CD4-positive, CD25-positive, alpha-beta regulatory T cell (primary cell): ENCODE measurements around the gene FXYD4. TPM values are rescaled to one million over a fixed set of nuclear protein-coding genes. Genes with fewer than 3 reads are reported as not detected.
"Not testable (repeated sequence)": the region's sequence is repeated elsewhere in the genome, so short reads cannot be mapped to it uniquely, and the experiment has no call there.

Experiments used
- ATAC-seq, 2 donors: fragments of 150-1000 bp; cut with Tn5 transposase; one replicate each; pipeline ENCODE4 v1.10.0; 2021; ENCODE audit warnings: low read depth in 2 of 2, moderate number of reproducible peaks in 2 of 2, moderate library complexity in 1 of 2
- DNase-seq, 3 donors: peaks; one replicate each; pipeline versions ENCODE4 v3.0.0 to v3.0.0-alpha.2; 2012 to 2022; ENCODE audit warnings: mixed read lengths in 1 of 3
- H3K27ac ChIP-seq: one replicate; pipeline ENCODE4 v1.7.0; 2013; ENCODE audit warnings: mild to moderate bottlenecking, low read length; ENCODE audit not compliant: insufficient read depth, poor library complexity, severe bottlenecking
- H3K27me3 ChIP-seq: one replicate; pipeline ENCODE4 v1.7.0; 2013; ENCODE audit warnings: low read length; ENCODE audit not compliant: control insufficient read depth, insufficient read depth
- H3K36me3 ChIP-seq: one replicate; pipeline ENCODE4 v1.7.0; 2013; ENCODE audit warnings: mild to moderate bottlenecking, low read length, moderate library complexity; ENCODE audit not compliant: control insufficient read depth, insufficient read depth
- H3K4me1 ChIP-seq: 2 replicates; pipeline ENCODE4 v1.7.0; 2013; ENCODE audit warnings: mild to moderate bottlenecking, low read length; ENCODE audit not compliant: insufficient read depth, control insufficient read depth, poor library complexity, severe bottlenecking
- H3K4me3 ChIP-seq: one replicate; pipeline ENCODE4 v1.7.0; 2013; ENCODE audit warnings: low read depth, mild to moderate bottlenecking, low read length, moderate library complexity
- H3K9me3 ChIP-seq, 2 experiments: 1 replicate in 1 of 2; 2 replicates in 1 of 2; pipeline ENCODE4 v1.7.0; 2013; ENCODE audit warnings: low read length in 2 of 2, mild to moderate bottlenecking in 1 of 2, moderate library complexity in 1 of 2; ENCODE audit not compliant: control insufficient read depth in 2 of 2
- H3K27ac Mint-ChIP-seq, 3 donors: one replicate each; pipeline ENCODE4 v1.8.0; 2020 to 2022; ENCODE audit warnings: mild to moderate bottlenecking in 3 of 3, mixed read lengths in 3 of 3, moderate library complexity in 2 of 3
- H3K27me3 Mint-ChIP-seq: one replicate; pipeline ENCODE4 v1.8.0; 2022; ENCODE audit warnings: mild to moderate bottlenecking, mixed read lengths
- H3K36me3 Mint-ChIP-seq: one replicate; pipeline ENCODE4 v1.8.0; 2020; ENCODE audit warnings: mixed read lengths
- H3K4me1 Mint-ChIP-seq, 4 donors: one replicate each; pipeline ENCODE4 v1.8.0; 2020 to 2022; ENCODE audit warnings: mixed read lengths in 4 of 4, mild to moderate bottlenecking in 1 of 4
- H3K4me3 Mint-ChIP-seq, 4 donors: one replicate each; pipeline ENCODE4 v1.8.0; 2020 to 2022; ENCODE audit warnings: mild to moderate bottlenecking in 4 of 4, mixed read lengths in 4 of 4, moderate library complexity in 3 of 4
- H3K9me3 Mint-ChIP-seq, 7 donors: one replicate each; pipeline ENCODE4 v1.8.0; 2020 to 2022; ENCODE audit warnings: mixed read lengths in 7 of 7, mild to moderate bottlenecking in 3 of 7, moderate library complexity in 2 of 7
- polyA plus RNA-seq, 4 donors: library from polyadenylated mRNA; unstranded; fragments of 300-500 nt; fragmentation: Illumina TruSeq; gene quantifications; one replicate each; pipeline ENCODE4 v1.2.3, GENCODE V29; 2021
- total RNA-seq: library from RNA; stranded (reverse); gene quantifications from one replicate; pipeline ENCODE4 v1.2.3, GENCODE V29; 2022

Gene FXYD4
- total and polyA plus RNA-seq, 5 donors from 2014 or later = not detected

DNA sequence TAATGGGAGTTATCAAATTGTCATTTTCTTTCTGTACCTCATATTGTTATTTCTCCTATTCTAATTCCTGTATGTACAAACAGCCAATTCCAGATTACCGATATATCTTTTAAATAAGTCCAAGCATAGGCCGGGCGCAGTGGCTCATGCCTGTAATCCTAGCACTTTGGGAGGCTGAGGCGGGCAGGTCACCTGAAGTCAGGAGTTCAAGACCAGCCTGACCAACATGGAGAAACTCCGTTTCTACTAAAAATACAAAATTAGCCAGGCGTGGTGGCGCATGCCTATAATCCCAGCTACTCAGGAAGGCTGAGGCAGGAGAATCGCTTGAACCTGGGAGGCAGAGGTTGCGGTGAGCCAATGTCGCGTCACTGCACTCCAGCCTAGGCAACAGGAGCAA is 21.8 kb downstream of the FXYD4 start:
- not testable (repeated sequence) for H3K9me3 ChIP-seq, H3K4me3 ChIP-seq, ATAC-seq, H3K27me3 Mint-ChIP-seq, H3K27me3 ChIP-seq, H3K9me3 Mint-ChIP-seq, DNase-seq
- peaks cover 66% of the 10 kb centered on the region for H3K36me3 ChIP-seq
- Mint-ChIP-seq H3K36me3 (peaks cover 42% of the 10 kb centered on the region), H3K4me3 (peak overlapping the region in 3 of 4 donors; percentile 0 to 61 (median 8)), H3K27ac (peak overlapping the region; percentile 16 to 55 (median 48)), H3K4me1 (peaks cover 27 to 86% (median 65%) of the 10 kb centered on the region in 4 donors)
- peak overlapping the region; percentile 97 for H3K27ac ChIP-seq
- peaks cover 71% of the 10 kb centered on the region for H3K4me1 ChIP-seq

DNA sequence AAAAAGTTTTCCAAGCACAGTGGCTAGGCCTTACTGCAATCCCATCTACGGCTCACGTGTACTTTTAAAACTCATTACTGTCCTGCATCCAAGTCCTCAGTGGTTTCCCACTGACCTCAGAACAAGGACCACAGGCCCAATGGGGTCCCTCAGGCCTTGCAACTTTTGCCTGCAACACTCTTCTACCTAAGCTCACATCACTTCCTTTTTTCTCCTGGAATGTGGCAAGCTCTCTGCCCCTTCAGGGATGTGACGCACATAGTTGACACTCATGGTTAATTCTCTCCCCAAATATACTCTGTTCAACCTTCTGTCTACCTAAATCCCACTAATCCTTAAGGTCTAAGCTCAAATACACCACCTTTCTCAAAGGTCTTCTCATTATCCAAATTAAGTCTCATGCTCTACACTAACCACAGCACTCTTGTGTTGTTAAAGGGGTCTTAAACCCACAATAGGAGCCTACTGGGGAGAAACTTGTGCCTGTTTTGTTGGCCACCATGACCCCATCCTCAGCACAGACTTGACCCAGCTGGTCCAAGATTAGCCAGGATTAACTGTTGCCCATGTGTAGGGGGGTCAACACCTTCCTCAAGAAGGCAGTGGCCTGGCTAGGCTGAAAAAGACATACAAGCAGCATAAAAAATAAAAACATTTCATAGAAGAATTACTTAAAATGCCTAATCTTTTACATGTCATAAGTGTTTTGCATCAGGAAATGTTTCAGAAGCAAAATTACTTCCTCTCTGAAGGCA is 22.3 kb downstream of the FXYD4 start:
- Histone ChIP-seq H3K36me3 (peaks cover 60% of the 10 kb centered on the region), H3K4me1 (peaks cover 73% of the 10 kb centered on the region), H3K9me3 (no peaks in the 10 kb centered on the region), H3K4me3 (peak overlapping the region; percentile 53), H3K27me3 (no peaks in the 10 kb centered on the region), H3K27ac (peak overlapping the region; percentile 97)
- Mint-ChIP-seq H3K27ac (peak overlapping the region; percentile 22 to 97 (median 77)), H3K27me3 (no peaks in the 10 kb centered on the region), H3K9me3 (no peaks in the 10 kb centered on the region), H3K4me3 (peak overlapping the region in 1 of 4 donors; percentile 97), H3K4me1 (peaks cover 21 to 86% (median 63%) of the 10 kb centered on the region in 4 donors), H3K36me3 (peaks cover 36% of the 10 kb centered on the region)
- ATAC-seq (no peak), DNase-seq (no peak)

DNA sequence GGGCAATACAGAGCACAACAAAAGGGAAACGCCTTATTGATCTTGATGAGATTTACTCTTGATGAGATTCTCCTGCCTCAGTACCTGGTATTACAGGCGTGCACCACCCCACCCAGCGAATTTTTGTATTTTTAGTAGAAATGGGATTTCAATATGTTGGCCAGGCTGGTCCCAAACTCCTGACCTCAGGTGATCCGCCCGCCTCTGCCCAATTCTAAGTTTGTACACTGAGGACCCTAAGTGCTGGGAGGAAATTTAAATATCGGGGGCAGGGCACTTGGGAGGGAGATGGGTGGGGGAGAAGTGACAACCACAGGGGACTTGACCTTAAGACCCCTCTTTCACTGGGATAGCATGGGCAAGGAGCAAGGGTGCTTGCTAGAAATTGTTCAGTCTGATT is 23.4 kb downstream of the FXYD4 start:
- ATAC-seq = no peak
- H3K36me3 Mint-ChIP-seq = peaks cover 32% of the 10 kb centered on the region
- Histone ChIP-seq H3K4me3 (peak overlapping the region; percentile 80), H3K27me3 (no peaks in the 10 kb centered on the region), H3K27ac (peak overlapping the region; percentile 97), H3K9me3 (no peaks in the 10 kb centered on the region), H3K4me1 (peaks cover 78% of the 10 kb centered on the region), H3K36me3 (peaks cover 49% of the 10 kb centered on the region)
- H3K9me3 Mint-ChIP-seq = no peaks in the 10 kb centered on the region
- peak overlapping the region; percentile 91 to 99 (median 97) for H3K27ac Mint-ChIP-seq
- H3K4me3 Mint-ChIP-seq = peak overlapping the region; percentile 90 to 97 (median 94)
- H3K27me3 Mint-ChIP-seq = no peaks in the 10 kb centered on the region
- no peak for DNase-seq
- peaks cover 23 to 86% (median 65%) of the 10 kb centered on the region in 4 donors for H3K4me1 Mint-ChIP-seq

DNA sequence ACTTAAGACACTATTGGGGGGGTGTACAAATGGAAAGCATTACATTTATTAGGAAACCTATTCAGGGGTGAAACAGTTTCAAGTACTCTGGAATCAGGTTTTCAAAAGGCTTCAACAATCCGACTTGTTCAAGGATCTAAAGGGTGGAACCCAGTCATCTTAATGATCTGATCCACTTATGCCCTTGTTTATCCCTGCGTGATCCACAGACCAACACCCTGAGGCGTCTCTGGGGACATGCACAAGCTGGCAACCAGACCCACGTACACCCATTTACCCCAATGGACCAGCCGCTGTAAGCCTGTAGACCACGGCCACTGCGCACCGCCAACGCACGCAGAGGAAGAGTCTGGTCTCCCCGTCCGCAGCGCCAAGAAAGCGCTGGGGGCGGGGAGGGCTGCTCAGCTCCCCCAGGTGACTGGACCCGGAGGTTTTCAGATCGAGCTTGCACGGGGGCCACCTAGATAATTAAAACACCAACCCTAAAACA is 24.2 kb downstream of the FXYD4 start:
- ATAC-seq = no peak
- Histone ChIP-seq H3K27me3 (no peaks in the 10 kb centered on the region), H3K4me3 (peak overlapping the region; percentile 80), H3K9me3 (no peaks in the 10 kb centered on the region), H3K27ac (peak overlapping the region; percentile 97), H3K36me3 (peaks cover 42% of the 10 kb centered on the region), H3K4me1 (peaks cover 78% of the 10 kb centered on the region)
- peaks cover 24% of the 10 kb centered on the region for H3K36me3 Mint-ChIP-seq
- peak overlapping the region; percentile 90 to 97 (median 94) for H3K4me3 Mint-ChIP-seq
- DNase-seq = peak; percentile 13 to 44 (median 23)
- H3K4me1 Mint-ChIP-seq = peaks cover 29 to 86% (median 64%) of the 10 kb centered on the region in 4 donors
- H3K27me3 Mint-ChIP-seq = no peaks in the 10 kb centered on the region
- H3K9me3 Mint-ChIP-seq = no peaks in the 10 kb centered on the region
- H3K27ac Mint-ChIP-seq = peak overlapping the region; percentile 91 to 99 (median 97)

DNA sequence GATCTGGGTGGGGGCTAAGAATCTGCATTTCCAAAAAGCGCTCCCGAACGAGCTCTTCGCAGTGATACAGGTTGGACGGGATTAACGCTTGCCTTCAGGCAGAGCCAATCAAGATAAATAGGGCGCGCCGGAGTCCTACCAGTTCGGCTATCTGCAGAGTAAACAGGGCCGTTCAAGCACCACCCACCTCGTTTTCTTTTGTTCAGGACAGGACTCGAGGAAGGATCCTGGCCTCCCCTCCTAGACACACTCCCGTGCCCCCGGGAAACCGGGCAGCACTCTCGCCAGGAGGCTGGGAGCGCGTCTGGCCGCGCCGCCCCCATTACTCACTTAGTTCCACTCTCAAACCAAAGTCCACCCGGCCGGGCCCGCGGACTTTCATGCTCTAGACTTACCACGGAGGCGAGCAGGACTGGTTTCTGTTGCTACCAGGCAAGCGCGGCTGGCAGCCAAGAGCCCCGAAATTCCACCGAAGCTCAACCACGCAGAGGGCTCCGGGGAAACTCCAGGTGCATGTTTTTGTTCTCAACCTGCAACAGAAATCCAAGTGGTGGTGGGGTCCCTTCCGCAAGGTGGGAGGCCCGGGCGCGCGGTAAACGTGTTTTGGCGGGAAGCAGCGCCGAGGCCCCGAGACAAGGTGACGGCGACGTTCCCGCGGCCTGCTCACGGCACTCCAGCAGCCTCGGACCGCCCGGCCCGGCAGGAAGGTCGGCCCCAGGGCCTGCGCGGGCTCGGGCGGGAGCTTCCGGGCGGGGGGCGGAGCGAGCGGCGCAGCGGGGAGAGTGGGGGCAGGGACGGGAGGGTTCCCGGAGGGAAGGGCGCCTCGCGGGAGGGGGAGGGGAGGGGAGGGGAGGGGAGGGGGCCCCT is 24.9 kb downstream of the FXYD4 start:
- no peaks in the 10 kb centered on the region for H3K27me3 ChIP-seq
- H3K4me1 ChIP-seq = peaks cover 81% of the 10 kb centered on the region
- H3K27ac ChIP-seq = peak overlapping the region; percentile 97
- H3K9me3 ChIP-seq = no peaks in the 10 kb centered on the region
- H3K36me3 ChIP-seq = peaks cover 39% of the 10 kb centered on the region
- peak overlapping the region; percentile 90 to 97 (median 94) for H3K4me3 Mint-ChIP-seq
- H3K9me3 Mint-ChIP-seq = no peaks in the 10 kb centered on the region
- peaks cover 33 to 87% (median 65%) of the 10 kb centered on the region in 4 donors for H3K4me1 Mint-ChIP-seq
- H3K27ac Mint-ChIP-seq = peak overlapping the region; percentile 91 to 99 (median 97)
- ATAC-seq = peak; percentile 55
- H3K27me3 Mint-ChIP-seq = no peaks in the 10 kb centered on the region
- peak; percentile 58 to 83 (median 61) for DNase-seq
- peak overlapping the region; percentile 80 for H3K4me3 ChIP-seq
- H3K36me3 Mint-ChIP-seq = peaks cover 23% of the 10 kb centered on the region

DNA sequence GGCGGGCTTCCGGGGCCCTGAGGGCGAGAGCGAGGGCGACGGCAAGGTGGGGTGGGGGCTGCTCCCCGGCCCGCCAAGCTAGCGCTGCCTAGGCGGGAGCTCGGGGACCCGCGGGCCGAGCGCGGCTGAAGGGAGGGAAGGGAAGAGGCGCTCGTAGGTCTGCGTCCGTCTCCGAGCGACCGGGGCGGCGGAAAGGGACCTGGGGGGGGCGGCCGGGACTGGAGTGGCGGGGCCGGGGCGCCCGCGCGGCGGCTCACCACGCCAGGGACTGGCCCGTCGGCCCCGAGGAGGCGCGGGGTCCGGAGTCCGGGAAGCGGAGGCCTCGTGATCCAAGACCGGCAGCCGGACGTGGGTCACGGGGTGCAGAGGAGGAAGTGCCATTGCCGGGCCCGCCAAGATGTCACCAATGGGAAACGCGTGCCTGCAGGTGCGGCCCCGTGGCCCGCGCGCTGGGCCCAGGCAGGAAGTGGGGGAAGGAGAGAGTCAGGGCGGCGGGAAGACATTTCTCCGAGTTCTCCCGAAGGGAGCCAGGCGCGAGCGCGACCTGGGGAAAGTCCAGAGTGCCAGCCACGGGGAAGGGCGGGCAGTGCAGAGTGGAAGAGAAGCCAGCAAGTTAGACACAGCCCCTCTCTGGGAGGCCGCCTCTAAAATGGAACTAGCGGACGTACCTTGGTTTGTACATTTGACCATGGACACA is 25.6 kb downstream of the FXYD4 start:
- DNase-seq (peak; percentile 71 to 92 (median 74)), ATAC-seq (peak; percentile 73 to 75)
- H3K27ac ChIP-seq = peak overlapping the region; percentile 97
- no peaks in the 10 kb centered on the region for H3K27me3 ChIP-seq
- peak overlapping the region; percentile 85 for H3K4me3 ChIP-seq
- peaks cover 85% of the 10 kb centered on the region for H3K4me1 ChIP-seq
- H3K4me3 Mint-ChIP-seq = peak overlapping the region; percentile 93 to 97 (median 95)
- no peaks in the 10 kb centered on the region for H3K27me3 Mint-ChIP-seq
- no peaks in the 10 kb centered on the region for H3K9me3 Mint-ChIP-seq
- H3K9me3 ChIP-seq = no peaks in the 10 kb centered on the region
- peaks cover 19% of the 10 kb centered on the region for H3K36me3 Mint-ChIP-seq
- peaks cover 36 to 89% (median 67%) of the 10 kb centered on the region in 4 donors for H3K4me1 Mint-ChIP-seq
- H3K36me3 ChIP-seq = peaks cover 34% of the 10 kb centered on the region
- peak overlapping the region; percentile 91 to 100 (median 98) for H3K27ac Mint-ChIP-seq

DNA sequence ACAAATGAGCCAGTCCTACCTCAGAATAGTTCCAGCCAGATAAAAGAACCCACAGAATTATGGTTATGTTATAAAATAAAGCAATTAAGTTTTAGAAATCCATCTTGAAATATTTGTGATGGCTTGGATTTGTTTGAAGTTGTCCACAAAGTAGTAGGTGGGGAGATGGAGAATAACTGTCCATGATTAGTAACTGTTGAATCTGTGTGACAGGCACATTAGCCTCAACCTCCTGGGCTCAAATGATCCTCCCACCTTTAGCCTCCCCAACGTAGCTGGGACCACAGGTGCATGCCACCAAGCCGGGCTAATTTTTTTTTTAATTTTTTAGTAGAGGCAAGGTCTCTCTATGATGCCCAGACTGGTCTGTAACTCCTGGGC is 27.5 kb downstream of the FXYD4 start:
- H3K27ac ChIP-seq = peak overlapping the region; percentile 97
- Mint-ChIP-seq H3K4me1 (peaks cover 43 to 92% (median 69%) of the 10 kb centered on the region in 4 donors), H3K27me3 (no peaks in the 10 kb centered on the region), H3K4me3 (peak overlapping the region; percentile 93 to 97 (median 95)), H3K36me3 (peaks cover 16% of the 10 kb centered on the region), H3K27ac (peak overlapping the region; percentile 90 to 92 (median 91)), H3K9me3 (no peaks in the 10 kb centered on the region)
- DNase-seq (no peak), ATAC-seq (no peak)
- H3K9me3 ChIP-seq = no peaks in the 10 kb centered on the region
- H3K36me3 ChIP-seq = peaks cover 27% of the 10 kb centered on the region
- H3K27me3 ChIP-seq = no peaks in the 10 kb centered on the region
- peak overlapping the region; percentile 66 for H3K4me3 ChIP-seq
- H3K4me1 ChIP-seq = peaks cover 92% of the 10 kb centered on the region
